ENCODE measurements around the gene C11orf91. TPM values are rescaled to one million over a fixed set of nuclear protein-coding genes. Genes with fewer than 3 reads are reported as not detected.

C11orf91 gene
- total RNA-seq, 1 donor from 2014 or later: not detected

DNA sequence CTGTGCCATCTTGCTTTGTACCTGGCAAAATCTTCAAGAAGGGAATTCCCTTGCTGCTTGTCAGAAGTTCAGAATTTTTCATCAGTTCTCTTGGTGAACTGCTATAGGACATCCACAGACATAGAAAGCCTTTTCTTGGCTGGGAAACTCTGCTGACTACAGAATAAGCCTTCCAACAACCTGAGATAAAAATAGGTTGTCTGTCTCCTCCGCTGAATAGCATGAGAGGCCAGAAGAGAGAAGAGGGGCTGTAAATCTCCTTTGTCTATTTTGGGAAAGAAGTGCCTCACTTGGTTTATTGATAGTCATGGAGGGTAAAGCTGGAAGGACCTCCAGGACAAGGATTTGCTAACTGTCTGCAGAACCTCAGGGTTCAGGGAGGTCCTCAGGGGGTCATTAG lies 48.2 kb downstream of the C11orf91 start:
- DNase-seq (ENCODE audit: low read depth): no peak

DNA sequence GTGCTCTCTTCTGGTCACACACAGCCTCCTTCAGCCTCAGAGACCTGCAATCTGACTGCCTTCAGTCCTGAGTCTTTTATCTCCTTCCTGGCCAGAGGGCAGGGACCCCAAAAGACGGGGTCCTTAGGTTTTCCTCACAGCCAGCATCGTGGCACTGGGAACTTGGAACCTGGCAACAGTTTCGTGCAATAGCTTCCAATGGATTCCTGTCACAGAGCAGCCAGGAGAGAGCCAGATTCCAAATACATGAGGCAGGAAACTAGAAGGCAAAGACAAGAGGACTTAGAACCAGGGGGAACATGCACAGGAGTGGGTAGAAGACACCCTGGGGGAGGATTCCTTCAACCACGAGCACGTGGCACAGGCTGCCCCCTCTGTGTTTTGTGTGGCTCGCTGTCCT lies 48.6 kb downstream of the C11orf91 start:
- DNase-seq (ENCODE audit: low read depth): no peak

DNA sequence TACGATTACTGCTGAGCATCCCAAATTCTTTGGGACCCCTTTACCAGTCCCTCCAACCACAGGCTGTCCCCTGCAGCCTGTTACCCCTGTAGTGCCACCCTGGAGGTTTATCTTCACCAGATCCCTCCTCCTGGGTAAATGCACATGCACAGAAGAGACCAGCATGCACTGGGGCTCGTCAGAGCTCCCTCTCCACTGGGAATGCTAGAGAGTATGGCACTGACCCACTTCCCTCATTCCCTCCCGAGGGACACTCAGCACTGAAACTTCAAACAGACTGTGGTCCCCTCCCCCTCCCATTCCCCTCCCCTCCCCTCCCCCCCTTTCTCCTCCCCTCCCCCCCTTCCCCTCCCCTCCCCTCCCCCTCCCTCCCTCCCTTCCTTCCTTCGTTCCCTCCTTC lies 49.1 kb downstream of the C11orf91 start:
- no peak for DNase-seq (ENCODE audit: low read depth)

DNA sequence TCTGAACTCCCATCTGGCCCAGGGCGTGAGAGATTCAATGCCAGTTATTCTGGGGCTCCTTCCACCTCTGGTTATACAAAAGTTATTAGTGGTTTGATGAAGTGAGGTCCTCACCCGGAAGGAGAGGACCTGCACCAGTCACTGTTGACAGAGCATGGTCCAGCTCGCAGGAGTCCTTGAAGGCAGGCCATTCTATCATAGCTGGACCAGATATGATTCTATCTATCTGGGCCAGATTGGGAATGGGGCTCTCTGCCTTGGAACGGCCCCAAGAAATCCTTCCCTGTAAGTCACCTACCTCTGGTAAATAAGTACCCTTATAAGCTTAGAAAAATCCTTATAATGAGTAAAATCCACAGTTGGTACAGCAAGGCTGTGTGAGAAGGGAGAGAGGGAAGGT lies 50.7 kb downstream of the C11orf91 start:
- no peak for DNase-seq (ENCODE audit: low read depth)

Other genes starting within 250 kb of the C11orf91 start
- gene CD59, start 35.6 kb upstream of the C11orf91 start, total RNA-seq: 434 and 480 TPM in 2 replicates
- 29.1 and 35.6 TPM in 2 replicates for gene FBXO3, start 73.7 kb upstream of the C11orf91 start, total RNA-seq
- gene LMO2, start 191.2 kb upstream of the C11orf91 start, total RNA-seq: 8.5 and 10.6 TPM in 2 replicates

All from myocyte (in vitro differentiated cells).